IMR-90 (cell line): ENCODE data around the gene ADAMTS20. TPM values are rescaled to one million over a fixed set of nuclear protein-coding genes. Genes with fewer than 3 reads are reported as not detected.

Experiments
- ATAC-seq: fragments of 200-7000 bp; cut with Tn5 transposase; 2 replicates; pipeline ENCODE4 v1.9.1; 2020; ENCODE audit warnings: low read depth, mild to moderate bottlenecking, moderate library complexity
- BruUV-seq: library from RNA; stranded (reverse); fragments of 400-500 nt; replicated peaks from 2 replicates; lab custom pipeline; 2021; lab: Mats Ljungman, UMichigan
- CTCF ChIA-PET: fragments of 300-600 bp; formaldehyde crosslinking; extraction: SDS; loops from one replicate; lab custom pipeline; 2021; ENCODE audit warnings: antibody characterized with exemption; lab: Yijun Ruan, JAX
- POLR2A ChIA-PET: fragments of 300-600 bp; sonication (Branson Sonifier 250); formaldehyde crosslinking; loops from one replicate; lab custom pipeline; 2022; ENCODE audit warnings: antibody characterized with exemption; ENCODE audit not compliant: unreplicated experiment; lab: Charles Lee
- DNase-seq: peaks from one replicate; pipeline ENCODE4 v3.0.0; 2013
- H2AFZ ChIP-seq: replicated peaks from 2 replicates; pipeline ENCODE3; 2013; ENCODE audit warnings: low read length, mild to moderate bottlenecking; ENCODE audit not compliant: poor library complexity
- H2AK5ac ChIP-seq: 2 replicates; pipeline ENCODE4 v1.6.1; 2013; ENCODE audit warnings: low read depth, low read length, inconsistent platforms
- H2AK9ac ChIP-seq: replicated peaks from 2 replicates; pipeline ENCODE3; 2013; ENCODE audit warnings: mild to moderate bottlenecking, low read depth, low read length, moderate library complexity; ENCODE audit not compliant: poor library complexity
- H2BK120ac ChIP-seq: 2 replicates; pipeline ENCODE4 v1.6.1; 2013; ENCODE audit warnings: low read depth, low read length, inconsistent platforms
- H2BK15ac ChIP-seq: 3 replicates; pipeline ENCODE4 v1.6.1; 2013; ENCODE audit warnings: low read depth, low read length, inconsistent platforms
- H2BK20ac ChIP-seq: 2 replicates; pipeline ENCODE4 v1.6.1; 2013; ENCODE audit warnings: low read depth, mild to moderate bottlenecking, inconsistent platforms, low read length, moderate library complexity
- H2BK5ac ChIP-seq: 2 replicates; pipeline ENCODE4 v1.6.1; 2013; ENCODE audit warnings: mild to moderate bottlenecking, low read depth, low read length, inconsistent platforms; ENCODE audit not compliant: poor library complexity, severe bottlenecking
- H3K14ac ChIP-seq: replicated peaks from 2 replicates; pipeline ENCODE4 v1.6.1; 2013; ENCODE audit warnings: low read depth, low read length, inconsistent platforms
- H3K18ac ChIP-seq: 2 replicates; pipeline ENCODE4 v1.6.1; 2013; ENCODE audit warnings: low read depth, low read length, control low read depth
- H3K23ac ChIP-seq: 2 replicates; pipeline ENCODE4 v1.6.1; 2013; ENCODE audit warnings: low read depth, low read length, inconsistent platforms
- H3K27ac ChIP-seq: 2 replicates; pipeline ENCODE4 v1.5.1; 2013; ENCODE audit warnings: mild to moderate bottlenecking, control low read depth, low read length; ENCODE audit not compliant: insufficient read depth
- H3K27me3 ChIP-seq: 2 replicates; pipeline ENCODE4 v1.6.1; 2013; ENCODE audit warnings: low read length; ENCODE audit not compliant: control insufficient read depth, insufficient read depth
- H3K36me3 ChIP-seq: 2 replicates; pipeline ENCODE4 v1.6.1; 2013; ENCODE audit warnings: low read length, mixed read lengths; ENCODE audit not compliant: control insufficient read depth, insufficient read depth
- H3K4ac ChIP-seq: 2 replicates; pipeline ENCODE4 v1.6.1; 2013; ENCODE audit warnings: low read depth, low read length, inconsistent platforms
- H3K4me1 ChIP-seq: 2 replicates; pipeline ENCODE4 v1.6.1; 2013; ENCODE audit warnings: low read length, mixed read lengths; ENCODE audit not compliant: control insufficient read depth, insufficient read depth
- H3K4me2 ChIP-seq: 2 replicates; pipeline ENCODE4 v1.6.1; 2013; ENCODE audit warnings: low read depth, mild to moderate bottlenecking, control low read depth, low read length, moderate library complexity
- H3K4me3 ChIP-seq: 2 replicates; pipeline ENCODE4 v1.5.1; 2013; ENCODE audit warnings: low read depth, mild to moderate bottlenecking, control low read depth, low read length, moderate library complexity; ENCODE audit not compliant: insufficient read depth
- H3K56ac ChIP-seq: 2 replicates; pipeline ENCODE4 v1.6.1; 2013; ENCODE audit warnings: low read length, inconsistent platforms; ENCODE audit not compliant: insufficient read depth; ENCODE audit errors: extremely low read depth
- H3K79me1 ChIP-seq, 2 experiments: 2 replicates each; pipeline ENCODE4 v1.6.1; 2013; ENCODE audit warnings: low read length in 2 of 2, inconsistent platforms in 1 of 2, low read depth in 1 of 2
- H3K9ac ChIP-seq: 2 replicates; pipeline ENCODE4 v1.6.1; 2013; ENCODE audit warnings: low read depth, low read length, control low read depth
- H3K9me1 ChIP-seq: 2 replicates; pipeline ENCODE4 v1.6.1; 2013; ENCODE audit warnings: low read length, inconsistent platforms; ENCODE audit not compliant: insufficient read depth
- H3K9me3 ChIP-seq: 2 replicates; pipeline ENCODE4 v1.6.1; 2013; ENCODE audit warnings: low read length; ENCODE audit not compliant: control insufficient read depth, insufficient read depth
- H4K20me1 ChIP-seq: 2 replicates; pipeline ENCODE4 v1.6.1; 2013; ENCODE audit warnings: low read length, inconsistent platforms; ENCODE audit not compliant: insufficient read depth
- H4K5ac ChIP-seq: 2 replicates; pipeline ENCODE4 v1.6.1; 2013; ENCODE audit warnings: mild to moderate bottlenecking, low read depth, low read length, control low read depth
- H4K8ac ChIP-seq, 2 experiments: 2 replicates each; pipeline ENCODE4 v1.6.1; 2013; ENCODE audit warnings: low read depth in 2 of 2, low read length in 2 of 2, control low read depth in 1 of 2, inconsistent platforms in 1 of 2
- H4K91ac ChIP-seq: 2 replicates; pipeline ENCODE4 v1.6.1; 2013; ENCODE audit warnings: low read depth, low read length, inconsistent platforms; ENCODE audit not compliant: insufficient read depth
- CEBPB ChIP-seq: IDR thresholded peaks from 2 replicates; pipeline ENCODE4 v1.6.1; 2012; ENCODE audit warnings: low read depth, low read length, improper control_type of control experiment
- RAD21 ChIP-seq: IDR thresholded peaks from 2 replicates; pipeline ENCODE4 v1.6.1; 2012; ENCODE audit warnings: low read length, improper control_type of control experiment
- SMC3 ChIP-seq: fragments of 150-350 bp; IDR thresholded peaks from 2 replicates; pipeline ENCODE4 v1.6.1; 2016; ENCODE audit warnings: low read depth, mild to moderate bottlenecking, antibody characterized with exemption, low read length, moderate library complexity
- WGBS, 2 experiments: methylation state at CpG; one replicate each; pipeline versions ENCODE4 v1.1.5 to v1.1.7; 2013; ENCODE audit warnings: missing lambda C conversion rate in 2 of 2; ENCODE audit not compliant: insufficient read length in 1 of 2; ENCODE audit errors: extremely low coverage in 2 of 2; 5-methylcytosine and 5-hydroxymethylcytosine counted together
- dilution Hi-C: fragments of 300-500 bp; cut with HindIII; formaldehyde crosslinking; loops from one replicate; pipeline ENCODE4 v1.14.3; 2018; ENCODE audit warnings: low sequenced_read_pairs; ENCODE audit not compliant: unreplicated experiment
- in situ Hi-C: fragments of 300-500 bp; cut with MboI; formaldehyde crosslinking; loops from 3 replicates; pipeline ENCODE4 v1.14.3; 2019; ENCODE audit warnings: low sequenced_read_pairs, inconsistent platforms, mixed read lengths
- intact Hi-C: fragments of 100-400 bp; cut with micrococcal nuclease; formaldehyde crosslinking; loops from 2 replicates; pipeline ENCODE4 v1.10.0; 2022
- polyA plus RNA-seq, 3 experiments: library from polyadenylated mRNA; depleted of rRNA; stranded (reverse); fragments of >200 nt; gene quantifications; 2 replicates each; pipeline ENCODE4 v1.2.3, GENCODE V29; 2012; ENCODE audit warnings: low replicate concordance in 1 of 3
- total RNA-seq: library from RNA; depleted of rRNA; stranded (reverse); fragments of >200 nt; gene quantifications from 2 replicates; pipeline ENCODE4 v1.2.3, GENCODE V29; 2012
- TF ChIP-seq, protein P1 (sequence below): conservative IDR thresholded peaks from 2 replicates; pipeline ENCODE4 v1.5.1; 2012; ENCODE audit warnings: mild to moderate bottlenecking, low read depth, low read length, improper control_type of control experiment

The ADAMTS20 gene
- total and polyA plus RNA-seq, 2 of the 4 experiments (the other 2 are of a cell fraction), result not detected

DNA sequence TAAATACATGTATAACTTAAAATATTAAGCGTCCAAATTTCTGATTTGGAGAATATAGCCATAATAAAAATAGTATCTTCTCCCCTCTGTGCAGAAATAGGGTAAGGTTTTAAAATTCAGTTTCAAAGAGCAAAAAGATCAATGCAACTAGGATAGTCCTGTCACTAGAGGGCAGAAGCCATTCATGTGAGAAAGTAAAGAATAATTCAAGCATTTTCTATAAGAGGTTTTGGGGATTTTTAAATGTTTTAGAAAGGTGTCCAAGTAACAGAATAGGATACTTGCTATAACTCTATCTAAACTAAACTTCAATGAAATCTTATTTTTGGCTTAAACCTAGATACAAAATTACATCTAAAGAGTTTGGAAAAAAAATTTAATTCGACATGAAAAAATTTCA, 50.3 kb downstream of the ADAMTS20 start:
- no peak overlapping the region for H3K18ac ChIP-seq
- whole genome bisulfite sequencing, 2 experiments, result no CpG with 5 or more reads among the region's 2 CpGs
- in situ Hi-C loops, result loop anchor here (10.0 kb wide), 1 partner anchor 383 kb away; no protein-coding TSS in a partner anchor
- H3K79me1 ChIP-seq, result no peaks in the 10 kb centered on the region
- no peak overlapping the region for H4K5ac ChIP-seq
- BruUV-seq, result no TSS peak
- no peak overlapping the region for H3K4ac ChIP-seq
- no peak overlapping the region for H3K27ac ChIP-seq
- H4K91ac ChIP-seq, result no peak overlapping the region
- H3K23ac ChIP-seq, result no peak overlapping the region
- ChIA-PET POLR2A (no interaction called here), CTCF (no interaction called here)
- H2BK20ac ChIP-seq, result no peak overlapping the region
- dilution Hi-C loops, result no loop called here
- H3K36me3 ChIP-seq, result no peaks in the 10 kb centered on the region
- no peaks in the 10 kb centered on the region for H3K9me1 ChIP-seq
- no peak overlapping the region for H2AFZ ChIP-seq
- intact Hi-C loops, result loop anchor here (1.0 to 5.0 kb wide), 3 partner anchors 149 to 381 kb away; no protein-coding TSS in a partner anchor
- H4K20me1 ChIP-seq, result no peaks in the 10 kb centered on the region
- H3K4me3 ChIP-seq, result no peak overlapping the region
- peak; percentile 51; the same call in 1 of the 2 replicates for ATAC-seq
- H3K9me3 ChIP-seq, result no peaks in the 10 kb centered on the region
- no peak overlapping the region for H2BK15ac ChIP-seq
- no peaks in the 10 kb centered on the region for H3K27me3 ChIP-seq
- no peak overlapping the region for H4K8ac ChIP-seq
- TF ChIP-seq SMC3 (peak; percentile 50), CEBPB (no peak), RAD21 (peak; percentile 65)
- TF ChIP-seq, protein P1, sequence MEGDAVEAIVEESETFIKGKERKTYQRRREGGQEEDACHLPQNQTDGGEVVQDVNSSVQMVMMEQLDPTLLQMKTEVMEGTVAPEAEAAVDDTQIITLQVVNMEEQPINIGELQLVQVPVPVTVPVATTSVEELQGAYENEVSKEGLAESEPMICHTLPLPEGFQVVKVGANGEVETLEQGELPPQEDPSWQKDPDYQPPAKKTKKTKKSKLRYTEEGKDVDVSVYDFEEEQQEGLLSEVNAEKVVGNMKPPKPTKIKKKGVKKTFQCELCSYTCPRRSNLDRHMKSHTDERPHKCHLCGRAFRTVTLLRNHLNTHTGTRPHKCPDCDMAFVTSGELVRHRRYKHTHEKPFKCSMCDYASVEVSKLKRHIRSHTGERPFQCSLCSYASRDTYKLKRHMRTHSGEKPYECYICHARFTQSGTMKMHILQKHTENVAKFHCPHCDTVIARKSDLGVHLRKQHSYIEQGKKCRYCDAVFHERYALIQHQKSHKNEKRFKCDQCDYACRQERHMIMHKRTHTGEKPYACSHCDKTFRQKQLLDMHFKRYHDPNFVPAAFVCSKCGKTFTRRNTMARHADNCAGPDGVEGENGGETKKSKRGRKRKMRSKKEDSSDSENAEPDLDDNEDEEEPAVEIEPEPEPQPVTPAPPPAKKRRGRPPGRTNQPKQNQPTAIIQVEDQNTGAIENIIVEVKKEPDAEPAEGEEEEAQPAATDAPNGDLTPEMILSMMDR, result peak; percentile 60
- H2AK5ac ChIP-seq, result no peak overlapping the region
- H3K4me2 ChIP-seq, result no peak overlapping the region
- DNase-seq, result peak; percentile 34
- no peak overlapping the region for H2AK9ac ChIP-seq
- H2BK5ac ChIP-seq, result no peak overlapping the region
- H3K14ac ChIP-seq, result no peak overlapping the region
- H2BK120ac ChIP-seq, result no peak overlapping the region
- H3K56ac ChIP-seq, result no peak overlapping the region
- no peaks in the 10 kb centered on the region for H3K4me1 ChIP-seq
- no peak overlapping the region for H3K9ac ChIP-seq
